PC-9 (cell line): Measurements from ENCODE around the gene SERPINA10. TPM values are rescaled to one million over a fixed set of nuclear protein-coding genes. Genes with fewer than 3 reads are reported as not detected.

ENCODE experiments used
- BruUV-seq: library from RNA; stranded (reverse); fragments of 400-500 nt; replicated peaks from 2 replicates; lab custom pipeline; 2021; lab: Mats Ljungman, UMichigan
- CTCF ChIA-PET: fragments of 300-600 bp; sonication (Branson Sonifier 250); formaldehyde crosslinking; loops from one replicate; lab custom pipeline; 2022; ENCODE audit warnings: antibody characterized with exemption; lab: Charles Lee
- POLR2A ChIA-PET: fragments of 300-600 bp; sonication (Branson Sonifier 250); formaldehyde crosslinking; loops from one replicate; lab custom pipeline; 2022; ENCODE audit warnings: antibody characterized with exemption; ENCODE audit not compliant: unreplicated experiment; lab: Charles Lee
- DNase-seq, 2 experiments: peaks; one replicate each; pipeline versions ENCODE4 v3.0.0 to v3.0.0-alpha.2; 2015 to 2022; ENCODE audit warnings: mixed read lengths in 1 of 2
- H2AFZ ChIP-seq: fragments of 200-600 bp; sonication (generic); 2 replicates; pipeline ENCODE4 v1.8.1; 2017; ENCODE audit warnings: antibody characterized with exemption
- H3F3A ChIP-seq: fragments of 200-600 bp; sonication (generic); 2 replicates; pipeline ENCODE4 v1.8.1; 2017; ENCODE audit warnings: antibody characterized with exemption, mild to moderate bottlenecking, low read depth; ENCODE audit not compliant: insufficient read depth
- H3K27ac ChIP-seq: fragments of 200-600 bp; sonication (generic); 2 replicates; pipeline ENCODE4 v1.6.1; 2016; ENCODE audit warnings: mixed run types
- H3K27me3 ChIP-seq: fragments of 200-600 bp; sonication (generic); 2 replicates; pipeline ENCODE4 v1.6.1; 2016; ENCODE audit warnings: low read depth, mixed run types; ENCODE audit not compliant: insufficient read depth
- H3K36me3 ChIP-seq: fragments of 200-600 bp; sonication (generic); 2 replicates; pipeline ENCODE4 v1.6.1; 2016; ENCODE audit warnings: low read depth, mixed run types
- H3K4me1 ChIP-seq: fragments of 200-600 bp; sonication (generic); replicated peaks from 2 replicates; pipeline ENCODE4 v1.6.1; 2016; ENCODE audit warnings: mixed run types; ENCODE audit not compliant: insufficient read depth
- H3K4me2 ChIP-seq: fragments of 200-600 bp; sonication (generic); 2 replicates; pipeline ENCODE4 v1.6.1; 2017; ENCODE audit warnings: mixed run types
- H3K4me3 ChIP-seq: fragments of 200-600 bp; sonication (generic); 2 replicates; pipeline ENCODE4 v1.6.1; 2016; ENCODE audit warnings: mixed run types
- H3K79me2 ChIP-seq: fragments of 200-600 bp; sonication (generic); 2 replicates; pipeline ENCODE4 v1.6.1; 2017; ENCODE audit warnings: low read depth, mixed run types
- H3K9me2 ChIP-seq: fragments of 200-600 bp; sonication (generic); 2 replicates; pipeline ENCODE4 v1.8.1; 2017; ENCODE audit warnings: mild to moderate bottlenecking; ENCODE audit not compliant: insufficient read depth
- H3K9me3 ChIP-seq: fragments of 200-600 bp; sonication (generic); 2 replicates; pipeline ENCODE4 v1.8.1; 2016; ENCODE audit warnings: low read depth; ENCODE audit not compliant: insufficient read depth
- H4K20me1 ChIP-seq: fragments of 200-600 bp; sonication (generic); 2 replicates; pipeline ENCODE4 v1.8.1; 2017; ENCODE audit not compliant: insufficient read depth
- EZH2 ChIP-seq: fragments of 200-600 bp; sonication (generic); IDR thresholded peaks from 2 replicates; pipeline ENCODE4 v1.8.0; 2017; ENCODE audit warnings: antibody characterized with exemption, low read depth
- intact Hi-C: fragments of 100-400 bp; cut with micrococcal nuclease; formaldehyde crosslinking; loops from one replicate; pipeline ENCODE4 v1.10.0; 2022; ENCODE audit not compliant: unreplicated experiment
- total RNA-seq: library from RNA; stranded (reverse); gene quantifications from 2 replicates; pipeline ENCODE4 v1.2.3, GENCODE V29; 2021
- TF ChIP-seq, protein P1 (sequence below): fragments of 200-600 bp; sonication (generic); conservative IDR thresholded peaks from 2 replicates; pipeline ENCODE4 v1.6.1; 2017; ENCODE audit warnings: mixed run types, antibody characterized with exemption, mild to moderate bottlenecking, moderate library complexity

The SERPINA10 gene
- total RNA-seq, 1 experiment from 2014 or later: not detected

DNA sequence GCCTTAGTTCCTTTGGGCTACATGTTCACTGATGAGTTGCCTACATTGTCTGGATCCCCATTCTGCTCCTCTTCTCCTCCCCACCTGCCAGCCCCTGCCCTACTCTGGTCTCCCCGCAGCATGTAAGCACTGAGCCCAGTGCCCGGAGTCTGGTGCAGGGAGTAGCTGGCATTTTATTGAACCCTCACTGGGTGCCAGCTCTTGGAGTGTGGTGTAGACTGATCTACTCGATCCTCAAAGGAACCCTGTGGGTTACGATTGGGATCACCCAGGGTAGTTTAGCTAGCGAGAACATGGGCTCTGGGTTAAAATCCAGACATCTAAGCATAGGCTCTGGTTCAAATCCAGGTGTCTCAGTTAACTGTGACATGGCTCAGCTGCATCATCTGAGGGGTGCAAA is 38.4 kb upstream of the SERPINA10 start:
- H3K9me3 ChIP-seq: no peaks in the 10 kb centered on the region
- ChIA-PET CTCF (no interaction called here), POLR2A (no interaction called here)
- intact Hi-C loops: no loop called here
- no peak overlapping the region for H3K4me2 ChIP-seq
- no peaks in the 10 kb centered on the region for H3K4me1 ChIP-seq
- H3K4me3 ChIP-seq: no peak overlapping the region
- H3K9me2 ChIP-seq: no peaks in the 10 kb centered on the region
- DNase-seq: no peak
- H4K20me1 ChIP-seq: no peaks in the 10 kb centered on the region
- no peak overlapping the region for H3K27ac ChIP-seq
- no peaks in the 10 kb centered on the region for H3K79me2 ChIP-seq
- H2AFZ ChIP-seq: no peak overlapping the region
- no peaks in the 10 kb centered on the region for H3F3A ChIP-seq
- BruUV-seq: no TSS peak
- no peaks in the 10 kb centered on the region for H3K27me3 ChIP-seq
- no peaks in the 10 kb centered on the region for H3K36me3 ChIP-seq
- TF ChIP-seq, protein P1, sequence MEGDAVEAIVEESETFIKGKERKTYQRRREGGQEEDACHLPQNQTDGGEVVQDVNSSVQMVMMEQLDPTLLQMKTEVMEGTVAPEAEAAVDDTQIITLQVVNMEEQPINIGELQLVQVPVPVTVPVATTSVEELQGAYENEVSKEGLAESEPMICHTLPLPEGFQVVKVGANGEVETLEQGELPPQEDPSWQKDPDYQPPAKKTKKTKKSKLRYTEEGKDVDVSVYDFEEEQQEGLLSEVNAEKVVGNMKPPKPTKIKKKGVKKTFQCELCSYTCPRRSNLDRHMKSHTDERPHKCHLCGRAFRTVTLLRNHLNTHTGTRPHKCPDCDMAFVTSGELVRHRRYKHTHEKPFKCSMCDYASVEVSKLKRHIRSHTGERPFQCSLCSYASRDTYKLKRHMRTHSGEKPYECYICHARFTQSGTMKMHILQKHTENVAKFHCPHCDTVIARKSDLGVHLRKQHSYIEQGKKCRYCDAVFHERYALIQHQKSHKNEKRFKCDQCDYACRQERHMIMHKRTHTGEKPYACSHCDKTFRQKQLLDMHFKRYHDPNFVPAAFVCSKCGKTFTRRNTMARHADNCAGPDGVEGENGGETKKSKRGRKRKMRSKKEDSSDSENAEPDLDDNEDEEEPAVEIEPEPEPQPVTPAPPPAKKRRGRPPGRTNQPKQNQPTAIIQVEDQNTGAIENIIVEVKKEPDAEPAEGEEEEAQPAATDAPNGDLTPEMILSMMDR: no peak
- TF ChIP-seq EZH2: no peak

DNA sequence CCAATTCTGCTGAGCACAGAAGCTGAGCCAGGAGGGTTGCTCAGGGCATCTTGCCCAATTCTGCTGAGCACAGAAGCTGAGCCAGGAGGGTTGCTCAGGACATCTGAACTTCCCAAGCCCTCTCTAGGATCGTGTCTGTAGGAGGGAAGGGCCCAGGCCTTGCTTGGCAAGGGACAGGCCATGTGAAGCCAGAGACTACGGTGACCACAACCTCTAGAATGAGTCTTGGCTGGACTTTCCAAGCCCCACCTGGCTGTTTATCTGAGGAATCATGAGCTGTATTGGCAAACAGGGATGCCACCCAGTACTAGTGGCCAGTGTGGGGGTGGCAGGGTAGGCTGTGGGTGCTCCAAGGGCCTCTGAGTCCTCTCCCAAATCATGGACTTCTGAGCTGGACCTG is 37.8 kb upstream of the SERPINA10 start:
- no TSS peak for BruUV-seq
- Histone ChIP-seq H3K27me3 (no peaks in the 10 kb centered on the region), H3K4me2 (no peak overlapping the region), H3F3A (no peaks in the 10 kb centered on the region), H2AFZ (no peak overlapping the region), H3K79me2 (no peaks in the 10 kb centered on the region), H3K4me3 (no peak overlapping the region), H3K9me2 (no peaks in the 10 kb centered on the region), H3K27ac (no peak overlapping the region), H3K9me3 (no peaks in the 10 kb centered on the region), H3K36me3 (no peaks in the 10 kb centered on the region), H3K4me1 (no peaks in the 10 kb centered on the region), H4K20me1 (no peaks in the 10 kb centered on the region)
- no peak for DNase-seq
- no peak for TF ChIP-seq EZH2
- TF ChIP-seq, protein P1: no peak
- intact Hi-C loops: no loop called here
- CTCF ChIA-PET: no interaction called here
- POLR2A ChIA-PET: no interaction called here

DNA sequence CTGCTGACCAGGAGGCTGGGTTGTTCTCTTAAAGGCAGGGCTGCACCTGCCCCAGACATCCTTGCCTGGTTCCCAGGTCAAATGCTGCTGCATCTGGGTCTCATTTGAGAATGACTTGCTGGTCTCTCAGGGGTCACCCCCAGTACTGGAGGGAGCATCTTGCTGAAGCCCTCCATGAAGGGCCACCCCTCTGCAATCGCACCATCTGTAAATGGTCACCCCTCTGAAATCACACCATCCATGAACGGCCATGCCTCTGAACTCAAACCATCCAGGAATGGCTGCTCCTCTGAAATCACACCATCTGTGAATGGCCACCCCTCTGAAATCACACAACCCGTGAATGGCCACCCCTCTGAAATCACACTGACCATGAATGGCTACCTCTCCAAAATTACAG is 37.4 kb upstream of the SERPINA10 start:
- no peaks in the 10 kb centered on the region for H3K4me1 ChIP-seq
- no peaks in the 10 kb centered on the region for H3K9me2 ChIP-seq
- H3K79me2 ChIP-seq: no peaks in the 10 kb centered on the region
- H4K20me1 ChIP-seq: no peaks in the 10 kb centered on the region
- no peaks in the 10 kb centered on the region for H3K36me3 ChIP-seq
- no peaks in the 10 kb centered on the region for H3K9me3 ChIP-seq
- H3K27ac ChIP-seq: no peak overlapping the region
- no peak for TF ChIP-seq EZH2
- TF ChIP-seq, protein P1: no peak
- H3K4me3 ChIP-seq: no peak overlapping the region
- no peaks in the 10 kb centered on the region for H3F3A ChIP-seq
- POLR2A ChIA-PET: no interaction called here
- H2AFZ ChIP-seq: no peak overlapping the region
- CTCF ChIA-PET: no interaction called here
- intact Hi-C loops: no loop called here
- DNase-seq: no peak
- H3K27me3 ChIP-seq: no peaks in the 10 kb centered on the region
- BruUV-seq: no TSS peak
- H3K4me2 ChIP-seq: no peak overlapping the region
